NCI-H146 treated with DMSO at 0.1 percent for 48 hours (cell line): Measurements from ENCODE around the gene ATG2A.

Source experiments
- DNase-seq: peaks from one replicate; lab custom pipeline; 2025; ENCODE audit not compliant: unreplicated experiment; lab: John Stamatoyannopoulos, UW

ATG2A gene

DNA sequence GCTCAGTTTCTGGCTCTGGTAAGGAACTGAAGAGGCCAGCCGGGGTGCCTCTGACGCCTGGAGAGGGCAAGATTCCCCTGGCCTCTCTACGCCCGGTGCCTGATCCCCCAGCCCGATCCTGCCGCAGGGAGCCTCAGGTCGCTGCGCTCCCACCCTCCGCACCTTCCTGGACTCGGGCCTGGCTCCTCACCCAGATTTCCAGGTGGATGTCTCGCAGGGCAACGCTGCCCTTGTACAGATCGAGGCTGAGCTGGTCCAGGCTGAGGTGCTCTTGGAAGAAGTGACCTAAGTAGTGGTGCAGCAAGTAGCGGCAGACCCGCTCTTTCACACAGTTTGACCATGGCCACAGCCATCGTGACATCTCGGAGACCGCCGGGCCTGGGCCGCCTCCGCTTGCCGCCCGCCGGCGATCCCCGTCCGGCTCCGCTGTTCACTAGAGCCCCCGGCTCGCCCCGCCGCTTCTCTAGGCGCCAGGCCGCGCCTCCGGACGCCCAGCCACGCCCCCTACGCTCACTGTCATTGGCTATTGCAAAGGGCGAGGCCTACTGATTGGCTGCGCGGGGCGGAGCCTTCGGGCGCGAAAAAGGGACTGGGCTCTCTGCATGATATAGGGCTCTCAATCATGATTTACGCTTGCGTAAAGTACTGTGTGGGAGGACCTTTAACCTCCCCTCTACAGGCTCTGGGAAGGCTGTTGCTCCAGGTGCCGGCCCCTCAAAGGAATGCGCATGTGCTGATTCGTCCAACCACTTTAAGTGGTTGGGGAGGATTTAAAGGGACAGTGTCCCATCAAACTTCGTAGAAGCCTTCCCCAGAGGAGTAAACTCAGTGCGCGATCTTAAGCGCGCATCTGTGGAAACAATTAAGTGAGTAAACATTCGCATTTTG, at the start of gene ATG2A:
Gene ATG2A, minus strand, starts transcription at position 435 of the 888 bp plus-strand sequence. Its CDS starts 74 bp downstream, at position 361.
- DNase-seq: peak; percentile 99

DNA sequence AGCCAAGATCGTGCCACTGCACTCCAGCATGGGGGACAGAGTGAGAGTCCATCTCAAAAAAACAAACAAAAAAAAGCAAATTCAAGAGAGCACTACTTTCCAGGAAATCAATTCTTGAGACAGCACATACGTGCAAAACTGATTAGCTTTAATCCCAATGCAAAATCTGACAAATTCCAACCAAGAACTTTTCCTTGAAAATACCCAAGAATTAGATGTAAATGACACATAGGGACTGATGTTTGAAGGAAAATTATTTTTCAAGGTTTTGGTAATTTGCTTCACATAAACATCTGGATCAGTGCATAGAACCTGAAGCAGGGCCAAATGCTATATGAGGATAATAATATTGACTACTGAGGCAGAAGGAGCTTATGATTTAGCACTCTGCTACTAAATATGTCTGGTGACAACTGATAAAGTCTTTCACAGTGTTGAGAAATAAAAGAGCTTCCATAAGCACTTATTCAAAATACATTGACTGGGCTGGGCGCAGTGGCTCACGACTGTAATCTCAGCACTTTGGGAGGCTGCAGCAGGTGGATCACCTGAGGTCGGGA, 46.1 kb upstream of the ATG2A start:
- no peak for DNase-seq

DNA sequence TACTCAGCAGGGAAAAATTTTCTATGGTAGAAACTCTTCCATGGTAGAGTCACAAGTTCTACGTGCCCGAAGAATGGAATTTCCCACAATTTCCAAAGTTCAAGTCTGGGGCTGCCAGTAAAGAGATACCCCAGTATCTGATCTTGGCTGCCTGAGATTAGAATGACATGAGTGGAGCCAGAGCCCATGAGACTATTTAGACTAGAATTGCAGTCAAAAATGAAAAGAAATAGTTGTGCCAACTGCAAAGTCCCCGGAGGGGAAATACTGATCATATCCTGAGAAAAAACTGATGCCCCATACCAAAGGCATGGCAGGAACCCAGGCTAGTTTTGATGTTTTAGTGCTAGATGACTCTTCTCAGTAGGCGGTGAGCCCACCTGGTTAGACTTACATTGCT, 43.7 kb upstream of the ATG2A start:
- DNase-seq: no peak

DNA sequence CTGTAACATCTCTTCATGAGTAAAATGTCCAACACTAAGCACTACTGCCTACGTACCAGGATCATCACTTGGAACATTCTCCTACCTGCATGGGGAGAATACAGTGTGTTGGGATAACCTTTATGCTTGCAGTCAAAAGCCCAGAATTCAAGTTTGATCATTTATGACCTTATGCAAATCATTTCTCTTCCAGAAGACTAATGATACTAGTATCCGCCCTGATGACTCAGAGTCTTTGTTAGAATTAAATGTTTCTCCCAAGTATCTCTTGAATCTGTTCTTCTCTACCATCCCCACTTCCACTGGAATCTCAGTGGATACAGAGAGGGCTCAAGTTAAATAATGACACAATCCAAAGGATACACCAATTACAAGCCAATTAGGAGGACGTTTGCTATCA, 42.5 kb upstream of the ATG2A start:
- DNase-seq: no peak

DNA sequence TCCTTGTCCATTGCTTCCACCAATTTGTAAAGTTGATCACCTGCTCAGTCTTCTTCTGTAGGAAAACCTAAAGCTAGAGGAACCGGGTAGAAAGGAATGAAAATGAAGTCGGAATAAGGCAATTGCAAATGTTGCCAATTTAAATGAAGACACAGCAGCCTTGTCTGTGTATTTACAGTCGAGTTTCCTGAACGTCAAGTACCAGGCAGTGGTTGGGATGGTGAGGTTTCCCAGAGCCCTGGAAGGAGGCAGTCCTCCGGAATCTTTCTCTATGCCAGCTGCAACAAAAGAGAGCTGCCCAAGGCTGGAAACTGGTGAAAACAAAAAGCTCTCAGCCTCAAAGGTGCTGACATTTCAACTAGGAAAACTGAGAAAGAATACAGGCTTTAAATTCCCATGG, 37.2 kb upstream of the ATG2A start:
- DNase-seq: no peak

DNA sequence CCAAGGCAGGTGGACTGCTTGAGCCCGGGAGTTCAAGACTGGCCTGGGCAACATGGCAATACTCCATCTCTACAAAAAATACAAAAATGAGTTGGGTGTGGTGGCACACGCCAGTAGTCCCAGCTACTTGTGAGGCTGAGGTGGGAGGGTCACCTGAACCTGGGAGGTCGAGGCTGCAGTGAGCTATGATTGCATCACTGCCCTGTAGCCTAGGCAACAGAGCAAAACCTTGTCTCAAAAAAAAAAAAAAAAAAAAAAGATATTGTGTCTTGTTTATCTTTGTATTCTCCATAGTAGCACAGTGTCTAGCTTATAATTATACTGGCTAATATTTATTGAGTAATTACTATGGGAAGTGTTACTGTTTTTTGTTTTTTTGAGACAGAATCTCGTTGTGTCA, 34.5 kb upstream of the ATG2A start:
- DNase-seq: peak; percentile 20

DNA sequence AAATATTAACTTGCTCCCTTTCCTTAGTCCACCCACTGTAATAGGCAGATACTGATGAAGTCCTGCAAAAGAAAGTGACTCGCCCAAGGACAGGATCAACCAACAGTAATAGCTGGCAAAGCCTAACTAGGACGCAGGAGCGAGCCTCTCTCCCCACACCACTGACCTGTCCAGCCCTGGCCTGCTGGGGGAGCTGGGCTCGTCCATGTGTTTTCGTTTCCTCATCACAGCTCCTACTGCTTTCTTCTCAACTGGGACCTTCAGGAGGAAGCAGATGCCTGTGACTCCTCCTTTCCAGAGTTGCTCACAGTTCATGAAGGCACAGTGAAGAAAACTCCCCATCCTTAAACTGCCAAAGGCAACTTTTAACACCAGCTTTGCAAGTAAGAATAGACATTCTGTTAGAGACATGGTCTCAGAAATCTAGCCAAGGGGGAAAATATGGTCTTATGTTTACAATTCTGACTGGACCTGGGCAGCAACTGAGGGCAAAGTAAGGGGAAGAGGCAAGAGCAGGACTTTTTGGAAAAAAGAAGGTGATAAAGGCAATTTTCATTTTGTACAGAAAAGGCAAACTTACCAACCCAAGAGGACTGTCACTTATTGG, 30.3 kb upstream of the ATG2A start:
- no peak for DNase-seq

DNA sequence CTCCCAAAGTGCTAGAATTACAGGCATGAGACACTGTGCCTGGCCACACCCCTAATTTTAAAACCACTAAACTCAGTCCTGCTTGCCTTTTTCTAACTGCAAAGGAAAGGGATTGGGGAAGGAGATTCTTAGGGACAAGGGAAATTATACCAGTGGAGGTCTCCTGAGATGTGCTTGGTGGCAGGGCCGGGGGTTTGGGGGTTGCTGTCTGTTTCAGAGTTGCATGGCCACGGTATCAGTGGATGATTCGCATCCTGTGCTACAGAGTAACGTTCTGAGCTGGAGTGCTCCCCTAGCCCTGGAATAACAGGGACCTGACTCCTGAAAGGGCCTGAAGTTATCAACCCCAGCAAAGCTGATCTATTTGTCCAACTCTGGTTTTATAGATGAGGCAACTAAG, 19.5 kb upstream of the ATG2A start:
- no peak for DNase-seq

DNA sequence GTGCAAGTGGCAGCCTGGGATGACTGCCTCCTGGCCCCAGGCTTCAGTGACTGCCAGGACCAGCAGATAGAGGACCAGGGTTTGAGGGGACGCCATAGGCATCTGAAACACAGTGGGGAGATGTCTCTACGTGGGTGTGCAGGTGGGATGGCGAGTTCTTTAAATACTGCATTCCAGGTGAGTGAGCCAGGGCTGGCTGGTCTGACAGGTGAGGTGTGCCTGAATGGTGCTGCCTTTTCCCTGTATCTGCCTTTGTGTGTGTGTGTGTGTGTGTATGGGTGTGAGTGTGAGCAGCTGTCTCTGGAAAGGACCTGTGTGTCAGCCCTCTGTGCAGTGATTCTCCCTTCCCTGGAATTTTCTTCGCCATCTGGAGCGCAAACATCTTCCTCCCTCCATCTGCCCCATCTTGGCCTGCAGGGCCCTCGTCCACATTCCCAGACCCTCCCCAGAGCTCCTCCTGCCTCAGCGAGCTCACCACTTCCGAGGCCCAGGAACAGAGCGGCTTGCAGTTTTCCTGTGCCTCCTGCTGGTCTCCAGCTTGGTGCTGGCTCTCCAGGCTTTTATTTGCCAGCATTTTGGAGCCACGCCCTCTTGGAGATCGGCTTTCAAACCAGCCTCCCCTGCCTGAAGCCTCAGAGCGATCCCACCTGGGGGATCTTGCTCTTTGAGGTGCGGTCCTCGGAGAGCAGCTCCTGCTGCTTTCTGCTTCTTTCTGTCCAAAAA, 18.5 kb upstream of the ATG2A start, which contains the start of gene GPHA2:
Gene GPHA2, minus strand, starts transcription at position 535 of the 723 bp plus-strand sequence. Its CDS starts 433 bp downstream, at position 102.
- DNase-seq: peak; percentile 25

DNA sequence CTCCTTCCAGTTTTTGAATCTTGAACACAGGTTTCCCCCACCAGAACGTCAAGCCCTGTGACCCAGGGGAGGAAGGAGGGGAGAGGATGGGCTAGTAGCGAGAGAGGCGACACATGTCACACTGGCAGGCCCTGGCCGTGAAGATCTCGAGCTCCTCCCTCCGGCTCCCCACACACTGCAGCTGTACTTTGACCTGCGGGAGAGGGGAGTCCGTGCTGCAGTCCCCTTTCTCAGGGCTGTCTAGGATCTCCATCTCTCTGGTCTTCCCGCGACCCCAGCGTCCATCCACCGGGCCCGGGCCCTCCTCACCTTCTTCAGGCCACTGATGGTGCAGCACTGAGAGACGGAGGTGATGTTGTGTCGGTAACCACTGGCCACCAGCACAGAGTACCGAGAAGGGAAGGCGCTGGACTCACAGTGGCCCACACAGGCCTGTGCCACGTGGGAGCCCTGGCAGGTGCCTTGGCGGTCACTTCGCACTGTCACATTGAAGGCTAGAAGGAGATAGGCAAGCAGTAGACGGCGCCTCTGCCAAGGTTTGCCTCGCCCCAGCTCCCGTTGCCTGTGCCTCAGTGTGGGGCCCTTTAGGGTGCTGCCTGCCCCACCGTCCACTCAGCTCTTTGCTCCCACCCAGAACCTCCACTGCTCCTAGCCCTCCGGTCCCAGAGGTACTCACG, 17.8 kb upstream of the ATG2A start:
- no peak for DNase-seq

DNA sequence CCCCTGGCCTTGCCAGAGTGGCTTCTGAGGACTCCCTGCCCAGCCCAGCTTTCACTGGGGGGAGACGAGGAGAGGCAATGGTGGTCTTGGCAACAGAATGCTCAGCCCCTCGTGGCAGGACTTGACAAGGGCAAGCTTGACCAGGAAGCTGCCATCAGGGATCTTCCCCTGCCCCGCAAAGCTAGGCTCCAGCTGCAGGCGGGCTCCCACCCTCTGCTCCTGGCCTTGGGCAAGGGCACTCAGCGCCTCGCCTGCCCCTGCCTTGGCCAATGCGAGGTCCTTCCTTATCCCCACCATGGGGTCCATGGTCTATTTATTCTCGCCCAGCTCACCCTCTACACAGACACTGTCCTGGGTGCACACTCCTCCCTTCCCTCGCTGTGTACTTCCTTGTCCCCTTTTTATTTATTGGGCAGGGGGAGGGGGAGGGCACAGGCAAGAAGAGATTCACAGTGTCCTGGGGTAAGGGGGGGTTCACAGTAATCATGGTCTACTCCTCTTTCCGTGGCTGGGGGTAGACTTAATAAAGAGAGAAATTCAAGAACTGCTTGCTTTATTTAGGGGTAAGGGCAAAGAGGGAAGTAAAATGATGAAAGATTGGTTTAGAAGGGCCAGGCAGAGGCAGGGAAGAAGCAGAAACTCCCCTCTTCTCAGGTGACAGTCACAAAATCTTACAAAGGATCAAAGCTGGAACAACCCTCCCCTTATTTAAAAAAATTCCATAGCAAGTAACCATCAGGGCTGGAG, 17.1 kb upstream of the ATG2A start:
- DNase-seq: no peak

DNA sequence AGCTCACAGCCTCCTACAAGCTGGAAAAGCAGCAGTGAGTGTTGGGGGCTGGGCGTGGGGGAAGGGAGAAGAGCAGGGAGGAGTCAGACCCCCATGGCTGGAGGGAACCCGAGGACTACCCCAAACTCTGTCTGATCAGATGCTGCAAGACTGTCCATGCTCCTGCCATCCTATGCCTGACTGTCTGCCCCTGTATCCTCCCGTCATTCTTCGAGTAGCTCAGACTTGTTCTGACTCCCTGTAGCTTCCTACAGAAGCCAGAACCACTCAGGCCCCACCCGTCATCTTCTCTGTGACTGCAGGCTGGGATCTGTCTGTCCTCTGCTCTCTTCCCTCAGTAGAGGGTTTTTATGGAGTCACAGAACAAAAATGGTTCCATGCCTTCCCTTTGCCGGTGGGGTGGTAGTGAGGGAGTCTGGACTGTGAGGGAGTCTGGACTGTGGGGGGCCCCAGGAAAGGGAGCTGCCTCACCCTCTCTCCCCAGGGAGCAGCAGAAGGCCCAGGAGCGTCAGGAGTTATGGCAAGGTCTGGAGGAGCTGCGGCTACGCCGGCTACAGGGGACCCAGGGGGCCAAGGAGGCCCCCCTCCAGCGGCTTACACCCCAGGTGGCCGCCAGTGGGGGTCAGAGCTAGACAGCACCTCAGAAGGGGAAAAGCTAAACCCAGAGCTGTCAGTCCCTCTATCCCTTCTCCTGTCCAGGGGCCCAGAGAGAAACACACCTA, 16.4 kb upstream of the ATG2A start:
- DNase-seq: no peak

DNA sequence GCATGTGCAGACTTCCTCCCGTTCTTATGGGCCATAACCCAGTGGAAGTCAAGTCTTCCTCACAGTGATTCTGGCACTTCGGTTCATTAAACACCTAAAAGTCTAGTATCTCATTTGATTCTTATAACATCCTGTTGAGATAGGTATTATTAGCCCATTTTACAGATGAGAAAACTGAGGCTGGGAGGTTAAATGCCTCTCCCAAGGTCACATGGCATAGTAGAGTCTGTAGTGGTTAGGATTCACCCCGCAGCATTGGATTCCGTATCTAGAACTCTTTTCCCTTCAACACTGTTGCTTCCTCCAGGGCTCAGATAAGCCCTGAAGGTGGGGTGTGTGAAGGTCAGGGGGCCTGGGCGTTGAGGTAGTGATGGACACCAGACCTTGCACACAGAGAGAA, 15.3 kb upstream of the ATG2A start:
- no peak for DNase-seq

DNA sequence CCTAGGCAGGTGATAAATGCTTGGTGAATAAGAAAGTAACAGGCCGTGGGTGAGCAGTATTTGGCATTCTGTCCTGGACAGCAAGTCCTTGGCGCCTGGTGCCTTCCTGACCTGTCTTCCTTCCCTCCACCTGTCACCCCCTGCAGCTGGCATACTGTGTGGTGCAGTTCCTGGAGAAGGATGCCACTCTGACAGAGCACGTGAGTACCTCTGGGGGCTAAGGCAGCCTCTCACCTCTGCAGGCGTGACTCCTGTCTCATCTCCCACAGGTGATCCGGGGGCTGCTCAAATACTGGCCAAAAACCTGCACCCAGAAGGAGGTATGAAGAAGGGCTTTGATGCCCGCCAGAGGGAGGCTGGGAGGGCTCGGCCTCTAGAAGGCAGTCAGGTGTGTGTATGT, 14.3 kb upstream of the ATG2A start:
- no peak for DNase-seq

DNA sequence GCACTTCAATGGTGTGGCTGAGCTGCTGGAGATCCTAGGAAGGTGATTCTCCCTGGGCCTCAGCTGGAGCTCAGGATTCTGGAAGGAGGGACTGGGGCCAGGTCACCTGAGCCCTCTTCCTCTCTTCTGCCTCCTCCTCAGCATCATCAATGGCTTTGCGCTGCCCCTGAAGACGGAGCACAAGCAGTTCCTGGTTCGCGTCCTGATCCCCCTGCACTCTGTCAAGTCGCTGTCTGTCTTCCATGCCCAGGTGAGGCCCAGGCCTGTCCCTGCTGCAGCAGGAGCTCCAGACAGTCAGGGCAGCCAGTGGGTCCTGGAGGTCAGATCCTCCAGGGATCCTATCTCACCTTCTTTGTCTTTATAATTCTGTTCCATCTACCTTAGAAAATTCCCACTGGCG, 13.3 kb upstream of the ATG2A start:
- no peak for DNase-seq

DNA sequence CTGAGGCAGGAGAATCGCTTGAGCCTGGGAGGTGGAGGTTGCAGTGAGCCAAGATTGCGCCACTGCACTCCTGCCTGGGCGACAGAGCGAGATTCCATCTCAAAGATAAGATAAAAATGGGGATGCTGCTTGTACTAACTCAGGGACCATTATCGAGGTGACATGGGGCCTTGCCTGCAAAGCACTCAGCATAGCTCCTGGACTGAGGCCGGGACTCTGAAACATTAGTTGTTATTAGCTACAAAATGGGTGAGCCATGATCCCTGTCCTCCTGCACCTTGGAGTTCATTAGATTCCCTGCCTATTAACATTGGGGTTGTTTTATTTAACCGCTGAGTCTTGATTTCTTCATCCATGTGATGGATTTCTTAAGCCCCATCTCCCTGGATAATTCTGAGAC, 12.6 kb upstream of the ATG2A start:
- no peak for DNase-seq

DNA sequence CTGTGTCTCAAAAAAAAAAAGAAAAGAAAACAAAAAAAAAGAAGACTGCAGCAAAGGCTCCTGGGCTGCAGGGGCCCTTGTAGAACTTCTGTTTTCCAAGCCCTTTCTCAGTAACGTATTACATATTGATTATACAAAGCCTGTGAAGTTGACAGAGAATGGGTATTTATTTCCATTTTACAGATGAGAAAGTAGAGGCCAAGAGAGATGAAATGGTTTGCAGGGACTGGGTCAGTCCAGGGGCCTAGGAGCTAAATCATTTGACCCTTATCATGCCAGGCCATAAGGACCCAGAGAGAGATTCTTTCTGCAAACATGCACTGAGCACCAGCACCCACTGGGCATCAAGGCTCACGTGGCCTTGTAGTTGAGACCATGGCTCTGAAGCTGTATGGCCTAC, 11.9 kb upstream of the ATG2A start:
- DNase-seq: no peak

DNA sequence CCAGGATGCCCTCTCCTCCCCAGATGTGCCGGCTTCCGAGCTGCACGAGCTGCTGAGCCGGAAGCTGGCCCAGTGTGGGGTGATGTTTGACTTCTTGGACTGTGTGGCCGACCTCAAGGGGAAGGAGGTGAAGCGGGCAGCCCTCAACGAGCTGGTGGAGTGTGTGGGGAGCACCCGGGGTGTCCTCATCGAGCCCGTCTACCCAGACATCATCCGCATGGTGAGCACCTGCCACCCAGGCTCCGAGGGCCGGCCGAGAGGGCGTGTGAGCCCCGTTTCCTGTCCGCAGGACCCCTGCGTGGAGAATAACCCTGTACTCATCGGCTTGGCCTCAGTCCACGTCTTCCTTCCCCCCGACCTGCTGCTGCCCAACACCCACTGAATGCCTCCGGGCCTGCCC, 9.7 kb upstream of the ATG2A start:
- DNase-seq: no peak

DNA sequence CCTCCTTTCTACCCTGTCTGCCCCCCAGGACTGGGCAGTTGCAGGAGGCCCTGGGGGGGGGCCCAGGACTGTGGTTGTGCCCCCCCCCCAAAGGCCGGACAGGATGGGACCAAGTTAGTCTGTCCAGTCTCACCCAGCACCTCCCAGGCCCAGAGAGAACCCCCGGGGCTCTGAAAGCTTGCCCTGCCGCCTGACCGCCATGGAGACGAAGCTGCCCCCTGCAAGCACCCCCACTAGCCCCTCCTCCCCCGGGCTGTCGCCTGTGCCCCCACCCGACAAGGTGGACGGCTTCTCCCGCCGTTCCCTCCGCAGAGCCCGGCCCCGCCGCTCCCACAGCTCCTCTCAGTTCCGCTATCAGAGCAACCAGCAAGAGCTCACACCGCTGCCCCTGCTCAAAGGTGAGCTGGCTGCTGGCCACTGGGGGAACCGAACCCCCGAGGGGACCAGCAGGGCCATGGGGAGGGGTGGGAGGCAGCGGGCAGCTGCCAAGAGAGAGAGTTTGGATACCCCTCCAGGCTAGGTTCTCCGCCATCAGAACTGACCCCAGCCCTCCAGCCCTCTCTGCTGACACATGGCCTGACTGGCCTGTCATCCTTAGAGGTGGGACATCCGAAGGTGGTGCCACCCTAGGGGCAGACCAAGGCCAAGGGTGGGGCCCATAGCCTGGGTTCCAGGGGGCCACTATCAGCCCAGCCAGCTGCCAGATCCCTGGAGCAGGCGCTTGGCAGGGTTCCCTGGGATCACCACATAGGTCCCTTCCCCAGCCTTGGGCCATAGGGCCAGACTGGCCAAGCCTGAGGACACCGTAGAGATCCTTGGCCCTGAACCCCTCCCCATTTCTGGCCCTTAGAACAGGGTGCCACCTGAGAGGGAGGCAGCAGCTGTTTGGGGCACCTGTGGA, 8.8 kb upstream of the ATG2A start:
- DNase-seq: no peak
